ENCODE results near the gene EIF2D. TPM values are rescaled to one million over a fixed set of nuclear protein-coding genes. Genes with fewer than 3 reads are reported as not detected.

The EIF2D gene
- total and polyA plus RNA-seq, 2 of the 13 experiments (the other 11 are each of a cell fraction or from before 2014, with no cell fraction given), result 45.1 to 64.9 TPM

GRCh38 chr1:206556047-206556749 lies 56.1 kb downstream of the EIF2D start (continued):
- TF ChIP-seq, protein P1, sequence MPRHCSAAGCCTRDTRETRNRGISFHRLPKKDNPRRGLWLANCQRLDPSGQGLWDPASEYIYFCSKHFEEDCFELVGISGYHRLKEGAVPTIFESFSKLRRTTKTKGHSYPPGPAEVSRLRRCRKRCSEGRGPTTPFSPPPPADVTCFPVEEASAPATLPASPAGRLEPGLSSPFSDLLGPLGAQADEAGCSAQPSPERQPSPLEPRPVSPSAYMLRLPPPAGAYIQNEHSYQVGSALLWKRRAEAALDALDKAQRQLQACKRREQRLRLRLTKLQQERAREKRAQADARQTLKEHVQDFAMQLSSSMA (CRISPR knock-in tag; IDR thresholded peaks at IDR 0.05), result no peak
- TF ChIP-seq TBX3 (IDR thresholded peaks at IDR 0.05; ENCODE audit: borderline replicate concordance), result peak; percentile 73; the same call in 1 of the 2 replicates
- TF ChIP-seq NPAS2 (CRISPR knock-in tag; IDR thresholded peaks at IDR 0.05; ENCODE audit: borderline replicate concordance), result no peak
- TF ChIP-seq PAWR (CRISPR knock-in tag; IDR thresholded peaks at IDR 0.05; ENCODE audit: borderline replicate concordance), result no peak
- no peak for TF ChIP-seq ZNF468 (CRISPR knock-in tag; IDR thresholded peaks at IDR 0.05)
- TF ChIP-seq MLXIP (CRISPR knock-in tag; IDR thresholded peaks at IDR 0.05; ENCODE audit: borderline replicate concordance), result no peak
- TF ChIP-seq MIER2 (CRISPR knock-in tag; IDR thresholded peaks at IDR 0.05), result no peak
- no peak for TF ChIP-seq ZKSCAN8 (CRISPR knock-in tag; IDR thresholded peaks at IDR 0.05; ENCODE audit: borderline replicate concordance)
- TF ChIP-seq, protein P2, sequence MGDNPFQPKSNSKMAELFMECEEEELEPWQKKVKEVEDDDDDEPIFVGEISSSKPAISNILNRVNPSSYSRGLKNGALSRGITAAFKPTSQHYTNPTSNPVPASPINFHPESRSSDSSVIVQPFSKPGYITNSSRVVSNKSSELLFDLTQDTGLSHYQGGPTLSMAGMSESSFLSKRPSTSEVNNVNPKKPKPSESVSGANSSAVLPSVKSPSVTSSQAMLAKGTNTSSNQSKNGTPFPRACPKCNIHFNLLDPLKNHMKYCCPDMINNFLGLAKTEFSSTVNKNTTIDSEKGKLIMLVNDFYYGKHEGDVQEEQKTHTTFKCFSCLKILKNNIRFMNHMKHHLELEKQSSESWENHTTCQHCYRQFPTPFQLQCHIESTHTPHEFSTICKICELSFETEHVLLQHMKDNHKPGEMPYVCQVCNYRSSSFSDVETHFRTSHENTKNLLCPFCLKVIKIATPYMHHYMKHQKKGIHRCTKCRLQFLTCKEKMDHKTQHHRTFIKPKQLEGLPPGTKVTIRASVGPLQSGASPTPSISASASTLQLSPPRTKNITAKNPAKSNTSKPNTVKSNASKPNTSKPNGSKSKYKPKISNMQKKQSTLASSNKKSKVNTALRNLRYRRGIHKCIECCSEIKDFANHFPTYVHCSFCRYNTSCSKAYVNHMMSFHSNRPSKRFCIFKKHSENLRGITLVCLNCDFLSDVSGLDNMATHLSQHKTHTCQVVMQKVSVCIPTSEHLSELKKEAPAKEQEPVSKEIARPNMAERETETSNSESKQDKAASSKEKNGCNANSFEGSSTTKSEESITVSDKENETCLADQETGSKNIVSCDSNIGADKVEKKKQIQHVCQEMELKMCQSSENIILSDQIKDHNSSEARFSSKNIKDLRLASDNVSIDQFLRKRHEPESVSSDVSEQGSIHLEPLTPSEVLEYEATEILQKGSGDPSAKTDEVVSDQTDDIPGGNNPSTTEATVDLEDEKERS (CRISPR knock-in tag; IDR thresholded peaks at IDR 0.05), result peak; percentile 38; the same call in 1 of the 2 replicates
- TF ChIP-seq, protein P3, sequence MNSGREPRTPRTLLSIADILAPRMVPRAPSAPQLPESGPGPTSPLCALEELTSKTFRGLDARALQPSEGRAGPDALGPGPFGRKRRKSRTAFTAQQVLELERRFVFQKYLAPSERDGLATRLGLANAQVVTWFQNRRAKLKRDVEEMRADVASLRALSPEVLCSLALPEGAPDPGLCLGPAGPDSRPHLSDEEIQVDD (CRISPR knock-in tag; IDR thresholded peaks at IDR 0.05; ENCODE audit: borderline replicate concordance), result no peak
- TF ChIP-seq ZNF878 (CRISPR knock-in tag; IDR thresholded peaks at IDR 0.05), result no peak
- no peak for TF ChIP-seq NR0B2 (CRISPR knock-in tag; IDR thresholded peaks at IDR 0.05)
- TF ChIP-seq, protein P4, sequence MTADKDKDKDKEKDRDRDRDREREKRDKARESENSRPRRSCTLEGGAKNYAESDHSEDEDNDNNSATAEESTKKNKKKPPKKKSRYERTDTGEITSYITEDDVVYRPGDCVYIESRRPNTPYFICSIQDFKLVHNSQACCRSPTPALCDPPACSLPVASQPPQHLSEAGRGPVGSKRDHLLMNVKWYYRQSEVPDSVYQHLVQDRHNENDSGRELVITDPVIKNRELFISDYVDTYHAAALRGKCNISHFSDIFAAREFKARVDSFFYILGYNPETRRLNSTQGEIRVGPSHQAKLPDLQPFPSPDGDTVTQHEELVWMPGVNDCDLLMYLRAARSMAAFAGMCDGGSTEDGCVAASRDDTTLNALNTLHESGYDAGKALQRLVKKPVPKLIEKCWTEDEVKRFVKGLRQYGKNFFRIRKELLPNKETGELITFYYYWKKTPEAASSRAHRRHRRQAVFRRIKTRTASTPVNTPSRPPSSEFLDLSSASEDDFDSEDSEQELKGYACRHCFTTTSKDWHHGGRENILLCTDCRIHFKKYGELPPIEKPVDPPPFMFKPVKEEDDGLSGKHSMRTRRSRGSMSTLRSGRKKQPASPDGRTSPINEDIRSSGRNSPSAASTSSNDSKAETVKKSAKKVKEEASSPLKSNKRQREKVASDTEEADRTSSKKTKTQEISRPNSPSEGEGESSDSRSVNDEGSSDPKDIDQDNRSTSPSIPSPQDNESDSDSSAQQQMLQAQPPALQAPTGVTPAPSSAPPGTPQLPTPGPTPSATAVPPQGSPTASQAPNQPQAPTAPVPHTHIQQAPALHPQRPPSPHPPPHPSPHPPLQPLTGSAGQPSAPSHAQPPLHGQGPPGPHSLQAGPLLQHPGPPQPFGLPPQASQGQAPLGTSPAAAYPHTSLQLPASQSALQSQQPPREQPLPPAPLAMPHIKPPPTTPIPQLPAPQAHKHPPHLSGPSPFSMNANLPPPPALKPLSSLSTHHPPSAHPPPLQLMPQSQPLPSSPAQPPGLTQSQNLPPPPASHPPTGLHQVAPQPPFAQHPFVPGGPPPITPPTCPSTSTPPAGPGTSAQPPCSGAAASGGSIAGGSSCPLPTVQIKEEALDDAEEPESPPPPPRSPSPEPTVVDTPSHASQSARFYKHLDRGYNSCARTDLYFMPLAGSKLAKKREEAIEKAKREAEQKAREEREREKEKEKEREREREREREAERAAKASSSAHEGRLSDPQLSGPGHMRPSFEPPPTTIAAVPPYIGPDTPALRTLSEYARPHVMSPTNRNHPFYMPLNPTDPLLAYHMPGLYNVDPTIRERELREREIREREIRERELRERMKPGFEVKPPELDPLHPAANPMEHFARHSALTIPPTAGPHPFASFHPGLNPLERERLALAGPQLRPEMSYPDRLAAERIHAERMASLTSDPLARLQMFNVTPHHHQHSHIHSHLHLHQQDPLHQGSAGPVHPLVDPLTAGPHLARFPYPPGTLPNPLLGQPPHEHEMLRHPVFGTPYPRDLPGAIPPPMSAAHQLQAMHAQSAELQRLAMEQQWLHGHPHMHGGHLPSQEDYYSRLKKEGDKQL (CRISPR knock-in tag; IDR thresholded peaks at IDR 0.05; ENCODE audit: low read depth), result no peak
- no peak for TF ChIP-seq MEIS2 (CRISPR knock-in tag; IDR thresholded peaks at IDR 0.05)
- TF ChIP-seq JUND (CRISPR knock-in tag; IDR thresholded peaks at IDR 0.05), result 0 out of 2 replicates have a peak, but pooled peaks have one; percentile 4
